GM18868 (cell line): ENCODE measurements around the gene EPS8L1.

ENCODE experiments used
- ATAC-seq: cut with Tn5 transposase; IDR thresholded peaks from one replicate; pipeline ENCODE4 v1.9.1; 2021; ENCODE audit warnings: mild to moderate bottlenecking, moderate library complexity; ENCODE audit not compliant: unreplicated experiment

EPS8L1 gene

GRCh38 chr19:55079400-55080038 lies 3.9 kb downstream of the EPS8L1 start:
- ATAC-seq, result no peak

GRCh38 chr19:55080121-55080967 lies 4.7 kb downstream of the EPS8L1 start:
- ATAC-seq, result no peak

GRCh38 chr19:55080968-55081769 lies 5.5 kb downstream of the EPS8L1 start:
- ATAC-seq, result no peak

GRCh38 chr19:55081770-55082019 lies 6.0 kb downstream of the EPS8L1 start:
- ATAC-seq, result no peak

GRCh38 chr19:55082020-55082851 lies 6.6 kb downstream of the EPS8L1 start:
- no peak for ATAC-seq

- no peak for ATAC-seq
Measured at GRCh38 chr19:55083004-55083850, 7.6 kb downstream of the EPS8L1 start.

- no peak for ATAC-seq
Measured at GRCh38 chr19:55084416-55084815, 8.7 kb downstream of the EPS8L1 start.

GRCh38 chr19:55085923-55086715 lies 10.4 kb downstream of the EPS8L1 start:
- no peak for ATAC-seq

GRCh38 chr19:55086730-55087541 lies 11.3 kb downstream of the EPS8L1 start:
- no peak for ATAC-seq

GRCh38 chr19:55087542-55087901 lies 11.9 kb downstream of the EPS8L1 start:
- no peak for ATAC-seq

- no peak for ATAC-seq
Measured at GRCh38 chr19:55088021-55088451, 12.4 kb downstream of the EPS8L1 start.

GRCh38 chr19:55088543-55089341 lies 13.1 kb downstream of the EPS8L1 start:
- ATAC-seq, result no peak

GRCh38 chr19:55089342-55089944 lies 13.8 kb downstream of the EPS8L1 start:
- ATAC-seq, result no peak

GRCh38 chr19:55090564-55090963 lies 14.9 kb downstream of the EPS8L1 start:
- ATAC-seq, result no peak

- no peak for ATAC-seq
Measured at GRCh38 chr19:55091126-55091910, 15.6 kb downstream of the EPS8L1 start.

- no peak for ATAC-seq
Measured at GRCh38 chr19:55091955-55092354, 16.3 kb downstream of the EPS8L1 start.
